ENCODE measurements around the gene TMEM185B. TPM values are rescaled to one million over a fixed set of nuclear protein-coding genes. Genes with fewer than 3 reads are reported as not detected.

TMEM185B gene
- 25.2 and 31.9 TPM in 2 replicates for total RNA-seq

DNA sequence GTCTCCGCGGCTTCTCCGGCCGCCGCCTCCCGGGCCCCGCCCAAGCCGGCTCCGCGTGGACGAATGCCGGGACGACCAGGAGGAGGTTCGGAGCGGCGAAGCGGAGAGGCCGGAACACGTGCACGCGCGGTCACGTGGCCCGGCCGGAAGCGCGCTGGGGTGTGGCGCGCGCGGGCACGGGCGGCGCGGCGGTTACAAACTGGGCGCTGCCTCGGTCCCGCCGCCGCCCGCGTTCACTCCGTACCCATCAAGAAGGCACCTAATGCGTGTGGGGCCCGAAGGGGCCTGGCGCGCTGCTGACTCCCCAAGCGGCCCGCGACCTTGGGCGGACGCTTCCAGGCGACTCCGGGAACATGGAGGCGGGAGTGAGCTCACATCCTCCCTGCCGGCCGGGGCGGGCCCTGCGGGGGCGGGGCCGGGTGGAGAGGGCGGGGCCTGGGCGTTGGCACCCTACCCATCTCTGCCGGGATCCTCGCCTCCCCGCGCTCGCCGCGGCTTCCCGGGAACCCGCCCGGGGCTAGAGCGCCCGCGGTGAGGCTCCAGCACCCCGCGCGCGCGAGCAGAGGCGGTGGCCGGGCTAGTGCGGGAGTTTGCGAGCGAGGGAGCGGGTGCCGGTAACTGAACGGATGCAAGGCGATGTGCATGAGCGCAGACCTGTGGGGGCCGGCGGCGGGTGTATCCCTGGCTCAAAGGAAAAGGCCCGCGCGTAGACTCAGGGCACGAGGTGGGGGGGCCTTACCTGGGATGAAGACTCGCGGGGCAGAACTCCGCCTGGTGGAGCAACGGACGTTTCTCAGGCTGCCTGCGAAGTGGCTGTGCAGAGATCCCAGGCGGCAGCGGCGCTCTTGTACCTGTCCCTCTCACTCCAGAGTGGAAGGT lies at the start of gene TMEM185B:
TSS of gene TMEM185B (minus strand) at position 367 of the 879 bp plus-strand sequence. CDS start 424 bp downstream, outside the sequence.

DNA sequence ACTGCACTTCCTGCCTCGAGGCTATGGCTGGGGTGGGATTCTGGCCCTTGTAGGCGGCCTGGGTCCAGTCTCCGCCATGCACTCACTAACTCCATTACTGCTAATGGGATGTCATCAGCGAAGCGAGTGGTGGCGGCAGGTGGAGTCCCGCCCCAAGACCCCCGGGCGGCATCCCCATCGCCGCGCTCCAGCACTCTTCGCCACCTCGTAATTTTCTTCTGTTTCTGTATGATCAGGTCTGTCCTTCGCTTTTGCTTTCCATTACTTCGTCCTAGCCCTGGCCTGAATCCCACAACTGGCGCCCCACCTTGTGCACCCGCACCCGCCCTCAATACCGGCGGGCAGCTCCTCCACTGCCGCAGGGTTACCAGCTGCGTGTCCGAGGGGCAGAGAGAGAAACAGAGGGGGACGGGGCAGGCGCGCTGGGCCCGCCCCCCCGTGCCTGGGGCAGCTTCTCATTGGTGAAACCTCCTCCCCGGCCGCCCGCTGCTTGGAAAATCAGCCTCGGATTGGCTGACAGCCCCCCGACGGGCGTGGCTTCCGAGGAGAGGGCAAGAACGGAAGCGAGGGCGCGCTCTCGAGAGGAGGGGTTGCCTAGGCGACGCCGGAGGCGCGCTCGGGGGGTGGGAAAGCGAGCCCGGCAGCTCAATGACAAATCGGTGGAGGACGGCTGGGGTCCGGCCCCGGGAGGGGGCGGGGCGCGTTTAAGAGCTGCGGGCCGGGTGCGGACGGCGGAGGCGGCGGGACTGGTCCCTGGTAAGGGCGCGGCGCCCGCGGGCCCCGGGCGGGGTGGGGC lies 29.2 kb upstream of the TMEM185B start, which contains the start of gene RALB:
TSS of gene RALB (plus strand) at position 628 of the 796 bp plus-strand sequence. CDS start 25,813 bp downstream, outside the sequence.

Other genes with a start within 250 kb of the TMEM185B start
- gene EPB41L5, start 210.3 kb downstream of the TMEM185B start, total RNA-seq, result 7.7 and 10.3 TPM in 2 replicates
- 58.5 and 92.5 TPM in 2 replicates for gene RALB, start 29.5 kb upstream of the TMEM185B start, total RNA-seq
- gene INHBB, start 122.7 kb upstream of the TMEM185B start, total RNA-seq, result not detected in 2 replicates

Data from smooth muscle cell of the umbilical artery (primary cell).